ENCODE measurements around the gene SACM1L. TPM values are rescaled to one million over a fixed set of nuclear protein-coding genes. Genes with fewer than 3 reads are reported as not detected.

The SACM1L gene
- total and polyA plus RNA-seq, 2 of the 8 experiments (the other 6 are each of a cell fraction or from before 2014, with no cell fraction given): 20.1 to 61.0 TPM

- no peaks in the 10 kb centered on the region for H3K79me1 ChIP-seq (ENCODE audit: low read depth, low read length)
- CTCF ChIA-PET (ENCODE audit: partially characterized antibody): interaction anchor here (1.4 to 7.1 kb wide), 4 partner anchors 10 to 12 kb away, joined by 4 to 64 read pairs (median 13); no protein-coding TSS in a partner anchor
Measured at GRCh38 chr3:45772341-45773035, 83.3 kb downstream of the SACM1L start.

More at GRCh38 chr3:45772341-45773035, 83.3 kb downstream of the SACM1L start:
- whole genome bisulfite sequencing, 2 experiments (ENCODE audit: extremely low coverage in 1 of 2, insufficient coverage in 1 of 2, insufficient read length in 1 of 2, insufficient replicate concordance in 2 of 2, low coverage in 1 of 2, low lambda C conversion rate in 2 of 2, missing lambda C conversion rate in 1 of 2): 87% methylated on average over 16 of the region's 16 CpGs; no CpG with 5 or more reads in 1 of the 2 experiments
- Histone ChIP-seq H3K23me2 (ENCODE audit: low read depth, low read length) (no peaks in the 10 kb centered on the region; the same call in 1 of the 2 replicates), H3K18ac (ENCODE audit: extremely low read depth, low read length) (no peak overlapping the region), H2BK20ac (ENCODE audit: low read length) (no peak overlapping the region), H3K4me2 (ENCODE audit: insufficient read depth in 1 of 2, low read depth in 2 of 2, low read length in 2 of 2) (no peak overlapping the region), H2BK120ac (replicated peaks; ENCODE audit: low read depth, low read length) (no peak overlapping the region), H4K5ac (ENCODE audit: insufficient read length, low read depth, low read length) (no peak overlapping the region), H2BK5ac (ENCODE audit: low read depth, low read length) (no peak overlapping the region), H3K36me3 (ENCODE audit: control insufficient read depth in 2 of 4, insufficient read depth in 4 of 4, low read length in 3 of 4) (no peaks in the 10 kb centered on the region), H2BK12ac (ENCODE audit: low read depth, low read length) (no peak overlapping the region), H3K4ac (replicated peaks; ENCODE audit: insufficient read length, low read depth, low read length) (no peak overlapping the region), H3K27me3 (replicated peaks in 1 of 4; ENCODE audit: control insufficient read depth in 3 of 4, extremely low read depth in 1 of 4, insufficient read depth in 3 of 4, low read length in 3 of 4) (no peaks in the 10 kb centered on the region), H4K91ac (replicated peaks; ENCODE audit: insufficient read length, low read length) (no peak overlapping the region), H3K56ac (replicated peaks; ENCODE audit: insufficient read length, low read depth, low read length) (no peak overlapping the region), H2AK5ac (ENCODE audit: low read depth, low read length) (no peak overlapping the region), H2BK15ac (ENCODE audit: low read length) (no peak overlapping the region), H4K20me1 (replicated peaks in 1 of 2; ENCODE audit: control insufficient read depth in 1 of 2, insufficient read depth in 2 of 2, low read length in 2 of 2) (no peaks in the 10 kb centered on the region), H3K9me3 (ENCODE audit: insufficient read depth in 2 of 2, low read depth in 1 of 2, low read length in 1 of 2) (peaks cover 0 to under 1% of the 10 kb centered on the region in 2 experiments; a peak in 1 of 4 replicates), H4K8ac (ENCODE audit: extremely low read depth, insufficient read depth, low read length) (no peak overlapping the region), H3K4me1 (replicated peaks in 1 of 4; ENCODE audit: control insufficient read depth in 3 of 4, insufficient read depth in 4 of 4, low read length in 3 of 4) (no peaks in the 10 kb centered on the region; a peak in 1 of 7 replicates), H3K14ac (ENCODE audit: insufficient read length) (no peak overlapping the region), H3K23ac (ENCODE audit: insufficient read length) (no peak overlapping the region), H3K4me3 (ENCODE audit: extremely low read depth in 1 of 4, insufficient read depth in 2 of 4, low read depth in 3 of 4, low read length in 4 of 4) (no peak overlapping the region), H3K27ac (ENCODE audit: low read depth, low read length) (no peak overlapping the region), H3K9ac (replicated peaks in 1 of 4; ENCODE audit: extremely low read depth in 1 of 4, low read depth in 3 of 4, low read length in 3 of 4) (no peak overlapping the region), H3K79me2 (ENCODE audit: control insufficient read depth in 1 of 2, insufficient read depth in 2 of 2, low read length in 2 of 2) (no peaks in the 10 kb centered on the region), H2AFZ (ENCODE audit: low read length) (no peak overlapping the region)
- no peak for DNase-seq (ENCODE audit: low read depth in 1 of 2, low spot score in 2 of 2)
- no peak for FAIRE-seq
- POLR2A ChIA-PET (ENCODE audit: partially characterized antibody): no interaction called here

Measured in H1 (cell line).